Left colon (tissue), 2 donors: ENCODE measurements around the gene DSCAM. TPM values are rescaled to one million over a fixed set of nuclear protein-coding genes. Genes with fewer than 3 reads are reported as not detected.

Source experiments
- ATAC-seq: fragments of 200-7000 bp; cut with Tn5 transposase; one replicate; pipeline ENCODE4 v1.9.1; 2020; ENCODE audit warnings: mild to moderate bottlenecking, moderate library complexity
- DNase-seq, 2 donors: peaks; one replicate each; pipeline ENCODE4 v3.0.0-alpha.2; 2020
- intact Hi-C, 2 donors: fragments of 100-400 bp; cut with DNase I in 1 of 2; cut with micrococcal nuclease in 1 of 2; formaldehyde crosslinking; loops; one replicate each; pipeline versions ENCODE4 v1.11.2 to v1.14.0; 2022; cut with DNase I, micrococcal nuclease
- microRNA-seq, 2 donors: library from miRNA; unstranded; fragments of <30 nt; microRNA quantifications; one replicate each; pipeline versions ENCODE4 v1.1.0 to v1.2.0, GENCODE V29; 2020
- total RNA-seq, 2 donors: library from RNA; stranded (reverse); fragmentation: NEBNext Ultra II Directional; extraction: Animal tissue kit (Norgen Biotek cat#: 25700); gene quantifications; one replicate each; pipeline ENCODE4 v1.2.1, GENCODE V29; 2021
- donor health status: DM: no; HTN: no; CAD: no.
- donor health status: DM: yes; HTN: yes; CAD: no.

The DSCAM gene
- total RNA-seq, 2 donors from 2014 or later: not detected

DNA sequence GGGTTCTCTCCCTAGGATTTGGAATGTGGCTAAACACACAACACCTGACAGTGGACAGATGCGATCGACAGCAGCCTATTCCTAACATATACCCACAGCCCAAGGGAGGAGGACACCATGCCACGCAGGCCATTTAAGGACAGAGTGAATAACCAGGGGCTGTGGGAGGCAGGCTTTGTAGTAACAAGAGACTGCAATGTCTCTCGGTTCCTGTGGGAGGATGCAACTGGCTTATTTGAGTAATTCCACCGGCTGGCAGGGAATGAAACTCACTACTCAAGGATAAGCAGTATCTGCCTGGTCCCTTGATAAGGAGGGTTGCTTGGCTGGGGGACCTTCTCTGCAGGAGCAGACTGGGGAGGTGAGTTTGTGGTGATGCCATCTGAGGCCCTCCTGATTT, 870.2 kb downstream of the DSCAM start:
- DNase-seq (no peak), ATAC-seq (no peak)
- intact Hi-C loops: no loop called here

DNA sequence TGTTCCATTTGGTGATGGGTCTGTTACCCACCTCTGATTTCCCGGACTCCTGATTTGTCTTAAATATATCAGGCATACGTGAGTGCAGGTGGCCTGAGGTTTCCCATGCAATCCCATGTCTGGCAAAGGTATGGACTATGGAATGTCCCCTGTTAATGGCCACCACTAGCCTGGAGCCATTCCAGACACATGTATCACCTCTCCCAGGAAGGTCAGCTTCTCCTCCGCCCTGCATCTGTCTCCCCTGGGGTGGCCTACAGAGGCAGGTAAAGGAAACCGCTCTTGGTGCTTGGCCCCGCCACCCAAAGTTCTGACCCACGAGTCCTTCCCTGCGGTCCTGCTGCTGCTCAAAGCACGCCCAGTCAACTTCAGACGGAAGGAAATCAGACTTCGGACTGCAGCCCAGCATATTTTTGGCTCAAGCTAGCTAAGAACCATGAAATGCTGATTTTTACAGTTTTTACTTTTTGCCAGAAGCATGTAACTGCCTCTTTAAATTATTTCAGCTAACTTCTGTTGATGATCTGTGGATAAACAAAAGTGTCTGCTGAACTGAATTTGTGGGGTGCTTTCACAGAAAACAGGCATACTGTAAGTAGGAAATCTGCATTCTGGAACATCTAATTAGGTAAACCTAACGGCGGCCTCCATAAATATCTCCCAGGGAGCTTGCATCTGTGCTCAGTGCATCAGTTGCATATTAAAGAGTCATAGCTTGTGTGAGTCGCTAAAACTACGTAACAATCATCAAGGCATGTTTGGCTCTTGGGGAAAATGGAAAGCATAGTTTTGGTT, 873.8 kb downstream of the DSCAM start:
- ATAC-seq (no peak), DNase-seq (no peak)
- intact Hi-C loops: no loop called here

DNA sequence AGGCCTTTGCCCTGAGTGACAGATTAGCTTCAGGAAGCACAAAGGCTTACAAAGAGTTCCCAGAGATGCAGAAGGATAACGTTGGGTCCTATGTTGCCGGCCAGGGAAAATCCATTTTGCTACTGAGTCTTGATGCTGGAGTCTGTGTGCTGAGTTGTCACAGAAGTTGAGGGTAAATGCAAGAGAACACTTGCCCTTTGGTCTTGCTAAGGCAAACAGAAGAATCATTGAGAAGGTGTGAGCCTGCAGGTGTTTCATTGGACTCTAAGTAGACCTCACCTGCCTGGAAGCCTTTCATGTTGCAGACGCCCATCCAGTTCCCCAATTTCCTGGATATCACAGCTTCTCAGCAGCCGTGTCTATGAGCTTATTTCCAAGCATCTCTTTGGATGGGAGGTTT, 874.5 kb downstream of the DSCAM start:
- DNase-seq: no peak
- intact Hi-C loops: no loop called here
- ATAC-seq: no peak

DNA sequence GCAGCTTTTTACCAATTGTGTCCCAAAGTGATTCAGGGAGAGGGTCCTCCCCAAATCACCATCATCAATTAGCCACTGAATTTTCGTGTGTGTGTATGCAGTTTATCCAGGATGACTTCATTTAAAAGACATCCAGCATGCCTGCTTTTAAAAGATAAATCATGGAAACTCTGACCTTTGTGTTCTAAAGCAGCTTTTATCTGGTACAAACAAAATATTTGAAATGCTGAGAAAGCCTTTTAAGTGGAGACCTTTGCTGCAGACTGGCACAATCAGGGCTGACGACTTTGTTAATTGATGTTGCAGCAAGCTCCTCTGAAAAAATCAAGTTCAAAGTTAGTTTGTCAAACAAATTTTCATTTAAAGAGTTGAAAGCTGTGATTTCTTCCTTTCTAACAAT, 875.0 kb downstream of the DSCAM start:
- ATAC-seq (no peak), DNase-seq (no peak)
- intact Hi-C loops: no loop called here

DNA sequence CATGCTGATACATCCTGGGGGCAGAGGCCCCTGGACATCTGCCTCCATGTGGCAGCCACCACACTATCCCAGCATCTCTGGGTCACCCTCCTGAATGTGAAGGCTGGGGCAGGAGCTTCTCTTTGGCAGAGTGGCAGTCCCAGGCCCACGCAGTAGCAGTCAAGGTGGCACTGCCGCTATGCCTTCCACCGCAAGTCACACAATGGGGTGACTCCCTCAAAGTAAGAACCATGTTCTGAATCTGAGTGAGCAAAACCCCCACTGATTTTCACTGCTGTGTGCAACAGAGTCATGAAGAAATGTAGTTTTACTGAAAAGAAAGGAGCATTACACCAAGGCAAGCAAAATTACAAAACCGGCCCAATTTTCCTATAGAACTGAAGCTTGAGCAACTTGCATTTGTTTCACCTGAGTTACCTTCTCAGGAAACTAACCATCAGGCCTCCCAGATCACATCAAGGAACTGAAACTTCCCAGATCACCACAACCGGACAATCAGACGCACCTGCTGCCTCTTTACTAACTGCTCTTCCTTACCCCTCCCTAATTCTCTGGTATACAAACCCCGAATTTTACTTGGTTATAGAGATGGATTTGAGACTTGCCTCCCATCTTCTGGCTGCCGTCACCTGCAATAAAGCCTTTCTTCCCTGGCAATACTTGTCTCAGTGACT, 877.1 kb downstream of the DSCAM start:
- intact Hi-C loops: no loop called here
- no peak for ATAC-seq

DNA sequence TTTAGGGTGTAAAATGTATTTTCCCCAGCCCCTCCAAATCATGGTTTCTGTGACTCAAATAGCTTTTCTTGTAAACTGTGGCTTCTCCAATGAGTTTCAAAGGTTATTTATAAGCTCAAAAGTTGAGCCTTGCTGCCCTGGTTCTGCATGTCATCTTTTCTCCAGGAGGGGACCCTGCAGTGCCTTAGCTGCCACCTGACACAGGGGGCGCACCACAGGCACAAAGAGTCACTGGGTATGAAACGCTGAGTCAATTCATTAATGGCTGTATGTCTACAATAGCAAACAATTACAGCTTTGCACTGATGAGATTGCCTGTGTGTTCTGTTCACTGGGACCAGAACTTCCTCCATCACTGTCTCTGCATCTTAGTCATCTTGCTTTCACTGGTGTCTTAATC, 878.9 kb downstream of the DSCAM start:
- intact Hi-C loops: no loop called here
- DNase-seq (no peak), ATAC-seq (no peak)

More for the DNA sequence above, 877.1 kb downstream of the DSCAM start:
- no peak for DNase-seq

DNA sequence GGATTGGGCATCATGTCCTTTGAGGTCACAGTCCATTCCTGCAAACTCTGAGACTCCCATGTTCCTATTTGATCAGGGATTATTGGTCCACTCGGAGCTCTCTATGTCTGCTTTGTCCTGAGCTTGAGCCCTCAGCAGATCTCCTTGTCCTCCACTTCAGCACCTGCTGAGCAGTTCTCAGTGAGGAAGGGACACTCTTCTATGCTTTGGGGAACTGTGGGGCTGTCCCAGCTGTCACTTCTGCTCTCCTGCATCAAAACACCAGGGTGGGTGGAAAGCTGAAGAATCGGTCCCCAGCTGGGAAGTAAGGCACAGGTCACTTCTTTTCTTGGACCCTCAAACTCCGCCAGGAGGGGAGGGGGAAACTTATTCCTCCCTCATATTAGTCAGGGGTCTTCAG, 880.2 kb downstream of the DSCAM start:
- no peak for ATAC-seq

DNA sequence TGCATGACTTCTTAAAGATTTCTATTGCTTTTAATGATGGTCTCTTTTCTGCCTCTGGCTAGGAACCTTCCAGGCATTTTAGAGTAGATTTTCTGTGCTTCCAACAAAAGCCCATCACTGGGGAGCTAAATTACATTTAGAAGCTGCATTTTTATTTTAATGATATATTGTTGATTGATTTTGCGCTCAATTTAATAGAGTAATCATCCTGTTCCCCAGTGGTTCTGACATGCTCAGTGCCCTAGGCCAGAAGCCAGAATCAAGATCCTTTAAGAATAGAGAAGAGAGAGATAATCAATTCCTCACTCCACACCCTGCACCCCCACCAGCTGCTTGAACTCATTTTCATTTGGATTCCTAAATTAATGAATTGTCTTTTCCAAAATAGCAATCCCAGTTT, 881.9 kb downstream of the DSCAM start:
- intact Hi-C loops: no loop called here
- ATAC-seq (no peak), DNase-seq (no peak)

More for the DNA sequence above, 880.2 kb downstream of the DSCAM start:
- DNase-seq: no peak
- intact Hi-C loops: no loop called here

DNA sequence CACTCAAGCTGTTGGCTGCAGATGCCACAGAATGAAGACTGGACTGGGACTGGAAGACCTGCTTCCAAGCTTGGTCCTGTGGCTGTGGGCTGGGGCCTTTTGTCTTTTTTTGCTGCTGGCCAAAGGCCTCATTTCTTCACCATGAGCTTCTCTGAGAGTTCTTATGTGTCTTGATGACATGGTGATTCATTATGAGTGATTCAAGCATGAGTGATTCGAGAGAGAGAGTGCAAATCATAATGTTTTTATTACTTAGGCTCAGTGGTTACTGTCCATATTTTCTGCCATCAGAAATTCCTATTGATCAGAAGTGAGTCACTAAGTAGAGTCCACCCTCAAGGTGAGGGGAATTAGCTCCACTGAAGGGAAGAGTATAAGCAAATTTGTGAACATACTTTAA, 885.7 kb downstream of the DSCAM start:
- no peak for ATAC-seq
- DNase-seq: no peak
- intact Hi-C loops: no loop called here

Small RNAs within 50 kb of the gene (microRNA-seq; reads per million reads assigned to microRNA genes)
- 0 reads per million in 2 donors for gene MIR4760
